ENCODE data around the gene ZNF683. TPM values are rescaled to one million over a fixed set of nuclear protein-coding genes. Genes with fewer than 3 reads are reported as not detected.
A peak's percentile ranks its signal among the peaks of the same experiment; 100 is the strongest.

ZNF683 gene
- total and polyA plus RNA-seq, 9 of the 15 experiments (the other 6 are each of a cell fraction or from before 2014, with no cell fraction given) = not detected

GRCh38 chr1:26360807-26361604, 11.5 kb downstream of the ZNF683 start:
- Histone ChIP-seq H3K4me1 (replicated peaks in 1 of 2; ENCODE audit: control insufficient read depth in 2 of 2, insufficient read depth in 2 of 2, low read length in 2 of 2) (peaks cover 6 to 40% of the 10 kb centered on the region in 2 experiments; a peak in 4 of 5 replicates), H3K79me2 (ENCODE audit: control insufficient read depth, insufficient read depth, low read length) (no peaks in the 10 kb centered on the region), H3K36me3 (ENCODE audit: control insufficient read depth, insufficient read depth, low read length) (no peaks in the 10 kb centered on the region), H3K4me2 (ENCODE audit: insufficient read depth, low read length) (no peak overlapping the region), H3K9ac (ENCODE audit: insufficient read depth in 1 of 2, low read depth in 2 of 2, low read length in 2 of 2) (peak overlapping the region in 1 of 2 experiments; percentile 37; a peak in 2 of 4 replicates), H3K9me1 (ENCODE audit: control insufficient read depth, insufficient read depth, low read length) (no peaks in the 10 kb centered on the region), H3K4me3 (no peak overlapping the region), H3K9me3 (replicated peaks; ENCODE audit: control insufficient read depth, insufficient read depth, low read depth, low read length) (no peaks in the 10 kb centered on the region), H3K27ac (ENCODE audit: extremely low read depth, low read depth, low read length) (no peak overlapping the region), H2AFZ (ENCODE audit: low read depth, low read length) (no peak overlapping the region), H3K27me3 (ENCODE audit: control insufficient read depth in 2 of 2, insufficient read depth in 2 of 2, low read length in 2 of 2) (no peaks in the 10 kb centered on the region; a peak in 1 of 5 replicates), H4K20me1 (replicated peaks; ENCODE audit: control insufficient read depth, insufficient read depth, low read length) (no peaks in the 10 kb centered on the region)
- ATAC-seq (no peak), FAIRE-seq (no peak), DNase-seq (ENCODE audit: extremely low read depth in 1 of 4, low spot score in 3 of 4) (no peak)
- WGBS (ENCODE audit: insufficient coverage, low coverage, missing lambda C conversion rate) = 66% methylated on average over 27 of the region's 27 CpGs
- in situ Hi-C loops (cut with MboI) (no loop called here), intact Hi-C loops (cut with micrococcal nuclease) (no loop called here)
- no TSS peak for BruUV-seq (replicated peaks)
- POLR2A ChIA-PET = interaction anchor here (0.7 to 1.7 kb wide), 5 partner anchors 7 to 83 kb away, joined by 3 to 9 read pairs (median 3); no protein-coding TSS in a partner anchor
- TF ChIP-seq KLF10 (CRISPR knock-in tag; IDR thresholded peaks at IDR 0.05) (no peak), ZC3H4 (CRISPR knock-in tag; IDR thresholded peaks at IDR 0.05; ENCODE audit: borderline replicate concordance) (0 out of 2 replicates have a peak, but pooled peaks have one; percentile 47)
- CTCF ChIA-PET (ENCODE audit: low intra/inter-chr PET ratio) = no interaction called here
